Activated T-cell treated with anti-CD3 and anti-CD28 coated beads, Interleukin-2, amount 50 U/mL, for 72 hours (primary cell): ENCODE measurements around the gene MCC. TPM values are rescaled to one million over a fixed set of nuclear protein-coding genes. Genes with fewer than 3 reads are reported as not detected.

Experiments used
- ATAC-seq, 2 donors: fragments of 150-1000 bp; cut with Tn5 transposase; replicated peaks in 1 of 2; 2 replicates each; pipeline ENCODE4 v1.10.0; 2021; ENCODE audit warnings: moderate library complexity in 2 of 2, mild to moderate bottlenecking in 1 of 2
- DNase-seq, 2 donors: peaks; one replicate each; pipeline ENCODE4 v3.0.0; 2021 to 2022; ENCODE audit warnings: mixed read lengths in 1 of 2
- H3K27ac Mint-ChIP-seq: one replicate; pipeline ENCODE4 v1.8.0; 2022; ENCODE audit warnings: mild to moderate bottlenecking, moderate library complexity, mixed read lengths
- H3K27me3 Mint-ChIP-seq: one replicate; pipeline ENCODE4 v1.8.0; 2022; ENCODE audit warnings: low read depth, mixed read lengths
- H3K36me3 Mint-ChIP-seq, 2 donors: one replicate each; pipeline ENCODE4 v1.8.0; 2022; ENCODE audit warnings: mixed read lengths in 2 of 2, mild to moderate bottlenecking in 1 of 2; ENCODE audit not compliant: insufficient read depth in 2 of 2
- H3K4me1 Mint-ChIP-seq: one replicate; pipeline ENCODE4 v1.8.0; 2022; ENCODE audit warnings: low read depth, mixed read lengths
- H3K4me3 Mint-ChIP-seq, 2 donors: one replicate each; pipeline ENCODE4 v1.8.0; 2022; ENCODE audit warnings: mild to moderate bottlenecking in 2 of 2, mixed read lengths in 2 of 2, moderate library complexity in 2 of 2
- H3K9me3 Mint-ChIP-seq, 2 donors: one replicate each; pipeline ENCODE4 v1.8.0; 2022; ENCODE audit warnings: mixed read lengths in 2 of 2
- total RNA-seq, 2 donors: library from RNA; stranded (reverse); gene quantifications; one replicate each; pipeline ENCODE4 v1.2.3, GENCODE V29; 2022

MCC gene
- total RNA-seq, 2 donors from 2014 or later = 3.3 to 4.2 TPM

- no peak for ATAC-seq
- no peak for DNase-seq
- Mint-ChIP-seq H3K4me3 (no peak overlapping the region), H3K27ac (no peak overlapping the region), H3K4me1 (no peaks in the 10 kb centered on the region), H3K36me3 (no peaks in the 10 kb centered on the region), H3K27me3 (peaks cover 6% of the 10 kb centered on the region), H3K9me3 (no peaks in the 10 kb centered on the region)
Observed at GRCh38 chr5:113232221-113232620, 256.0 kb downstream of the MCC start.

GRCh38 chr5:113231653-113232000 is 256.6 kb downstream of the MCC start:
- DNase-seq (no peak), ATAC-seq (no peak)
- no peak overlapping the region for H3K27ac Mint-ChIP-seq
- no peak overlapping the region for H3K4me3 Mint-ChIP-seq
- no peaks in the 10 kb centered on the region for H3K36me3 Mint-ChIP-seq
- H3K27me3 Mint-ChIP-seq = peaks cover 6% of the 10 kb centered on the region
- H3K4me1 Mint-ChIP-seq = no peaks in the 10 kb centered on the region
- no peaks in the 10 kb centered on the region for H3K9me3 Mint-ChIP-seq

- Mint-ChIP-seq H3K4me3 (no peak overlapping the region), H3K4me1 (no peaks in the 10 kb centered on the region), H3K36me3 (no peaks in the 10 kb centered on the region), H3K9me3 (no peaks in the 10 kb centered on the region), H3K27me3 (peaks cover 6% of the 10 kb centered on the region), H3K27ac (no peak overlapping the region)
- DNase-seq = no peak
- ATAC-seq = no peak
Observed at GRCh38 chr5:113230711-113231652, 257.3 kb downstream of the MCC start.

- peaks cover 2% of the 10 kb centered on the region for H3K27me3 Mint-ChIP-seq
- no peak overlapping the region for H3K27ac Mint-ChIP-seq
- DNase-seq = no peak
- no peak for ATAC-seq
- H3K9me3 Mint-ChIP-seq = no peaks in the 10 kb centered on the region
- H3K4me1 Mint-ChIP-seq = no peaks in the 10 kb centered on the region
- H3K4me3 Mint-ChIP-seq = no peak overlapping the region
- no peaks in the 10 kb centered on the region for H3K36me3 Mint-ChIP-seq
Observed at GRCh38 chr5:113227798-113228197, 260.5 kb downstream of the MCC start.

- Mint-ChIP-seq H3K27ac (no peak overlapping the region), H3K4me1 (no peaks in the 10 kb centered on the region), H3K36me3 (no peaks in the 10 kb centered on the region), H3K9me3 (no peaks in the 10 kb centered on the region), H3K27me3 (peaks cover 9% of the 10 kb centered on the region), H3K4me3 (no peak overlapping the region)
- no peak for ATAC-seq
- no peak for DNase-seq
Observed at GRCh38 chr5:113226116-113226736, 262.0 kb downstream of the MCC start.

- no peak for ATAC-seq
- no peaks in the 10 kb centered on the region for H3K4me1 Mint-ChIP-seq
- peaks cover 9% of the 10 kb centered on the region for H3K27me3 Mint-ChIP-seq
- no peak overlapping the region for H3K27ac Mint-ChIP-seq
- H3K4me3 Mint-ChIP-seq = no peak overlapping the region
- no peaks in the 10 kb centered on the region for H3K9me3 Mint-ChIP-seq
- H3K36me3 Mint-ChIP-seq = no peaks in the 10 kb centered on the region
- no peak for DNase-seq
Observed at GRCh38 chr5:113225259-113225658, 263.0 kb downstream of the MCC start.

GRCh38 chr5:113224605-113225065 is 263.6 kb downstream of the MCC start:
- peaks cover 9% of the 10 kb centered on the region for H3K27me3 Mint-ChIP-seq
- DNase-seq = no peak

GRCh38 chr5:113223831-113224604 is 264.2 kb downstream of the MCC start:
- no peaks in the 10 kb centered on the region for H3K9me3 Mint-ChIP-seq
- H3K27me3 Mint-ChIP-seq = peaks cover 9% of the 10 kb centered on the region
- H3K36me3 Mint-ChIP-seq = no peaks in the 10 kb centered on the region
- no peak overlapping the region for H3K4me3 Mint-ChIP-seq
- no peak overlapping the region for H3K27ac Mint-ChIP-seq
- no peaks in the 10 kb centered on the region for H3K4me1 Mint-ChIP-seq
- DNase-seq (no peak), ATAC-seq (no peak)

More at GRCh38 chr5:113224605-113225065, 263.6 kb downstream of the MCC start:
- Mint-ChIP-seq H3K9me3 (no peaks in the 10 kb centered on the region), H3K36me3 (no peaks in the 10 kb centered on the region), H3K4me3 (no peak overlapping the region), H3K4me1 (no peaks in the 10 kb centered on the region), H3K27ac (no peak overlapping the region)
- ATAC-seq = no peak

GRCh38 chr5:113223315-113223714 is 264.9 kb downstream of the MCC start:
- peaks cover 9% of the 10 kb centered on the region for H3K27me3 Mint-ChIP-seq
- no peak overlapping the region for H3K27ac Mint-ChIP-seq
- ATAC-seq (no peak), DNase-seq (no peak)
- H3K4me1 Mint-ChIP-seq = no peaks in the 10 kb centered on the region
- H3K36me3 Mint-ChIP-seq = no peaks in the 10 kb centered on the region
- no peaks in the 10 kb centered on the region for H3K9me3 Mint-ChIP-seq
- no peak overlapping the region for H3K4me3 Mint-ChIP-seq

GRCh38 chr5:113221294-113222176 is 266.7 kb downstream of the MCC start:
- H3K36me3 Mint-ChIP-seq = no peaks in the 10 kb centered on the region
- no peak overlapping the region for H3K4me3 Mint-ChIP-seq
- peaks cover 9% of the 10 kb centered on the region for H3K27me3 Mint-ChIP-seq

GRCh38 chr5:113219695-113220094 is 268.6 kb downstream of the MCC start:
- no peak for DNase-seq
- Mint-ChIP-seq H3K27me3 (peaks cover 9% of the 10 kb centered on the region), H3K27ac (no peak overlapping the region), H3K4me3 (no peak overlapping the region), H3K36me3 (no peaks in the 10 kb centered on the region), H3K4me1 (no peaks in the 10 kb centered on the region), H3K9me3 (no peaks in the 10 kb centered on the region)
- ATAC-seq = no peak

More at GRCh38 chr5:113221294-113222176, 266.7 kb downstream of the MCC start:
- Mint-ChIP-seq H3K9me3 (no peaks in the 10 kb centered on the region), H3K27ac (no peak overlapping the region), H3K4me1 (no peaks in the 10 kb centered on the region)
- DNase-seq (no peak), ATAC-seq (no peak)

- H3K4me1 Mint-ChIP-seq = no peaks in the 10 kb centered on the region
- peaks cover 9% of the 10 kb centered on the region for H3K27me3 Mint-ChIP-seq
- H3K9me3 Mint-ChIP-seq = no peaks in the 10 kb centered on the region
- no peaks in the 10 kb centered on the region for H3K36me3 Mint-ChIP-seq
- H3K27ac Mint-ChIP-seq = no peak overlapping the region
- no peak for DNase-seq
- H3K4me3 Mint-ChIP-seq = no peak overlapping the region
- no peak for ATAC-seq
Observed at GRCh38 chr5:113218906-113219517, 269.2 kb downstream of the MCC start.
